T-helper 9 cell (primary cell): ENCODE data around the gene SLC17A7.

ENCODE experiments used
- DNase-seq: peaks from one replicate; pipeline ENCODE4 v3.0.0-alpha.2; 2020

The SLC17A7 gene

GRCh38 chr19:49443366-49444099 is 2.2 kb upstream of the SLC17A7 start:
- peak; percentile 93 for DNase-seq

- peak; percentile 43 for DNase-seq
These were observed 1.5 kb upstream of the SLC17A7 start for GRCh38 chr19:49442771-49443365.

DNA sequence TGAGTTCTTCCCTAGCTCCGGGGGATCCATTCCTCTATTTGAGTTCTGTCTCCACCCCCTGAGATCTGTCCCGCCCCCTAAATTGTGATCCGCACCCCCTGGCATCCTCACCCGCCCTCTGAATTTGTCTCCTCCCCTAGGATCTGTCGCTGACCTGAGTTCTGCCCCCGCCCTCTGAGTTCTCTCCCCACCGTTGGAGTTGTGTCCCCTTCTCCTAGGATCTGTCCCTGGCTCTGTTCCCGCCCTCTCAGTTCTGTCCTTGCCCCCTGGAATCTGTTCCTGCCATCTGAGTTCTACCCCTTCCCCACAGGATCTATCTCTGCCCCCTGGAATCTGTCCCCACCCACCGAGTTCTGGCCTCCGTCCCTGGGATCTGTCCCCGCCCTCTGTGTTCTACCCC is 1.0 kb upstream of the SLC17A7 start:
- DNase-seq = no peak

DNA sequence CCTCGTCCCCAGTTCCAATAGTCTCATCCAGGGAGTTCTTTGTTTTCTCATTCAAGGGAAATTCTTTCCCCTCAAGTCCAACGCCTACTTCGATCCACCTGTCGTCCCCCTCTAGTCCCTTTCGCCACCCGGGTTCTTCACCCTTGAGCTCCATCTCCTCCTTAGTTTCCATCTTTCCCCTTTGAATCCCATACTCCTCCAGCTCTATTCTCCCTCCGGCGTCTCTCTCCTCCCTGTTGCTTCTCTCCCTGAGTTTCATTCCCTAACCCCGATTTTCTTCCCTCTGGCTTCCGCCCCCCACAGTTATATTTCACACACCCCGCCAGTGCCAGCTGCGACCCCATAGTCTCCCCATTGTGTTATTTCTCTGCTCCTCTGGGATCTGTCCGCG is 628 bp upstream of the SLC17A7 start:
- DNase-seq = no peak

DNA sequence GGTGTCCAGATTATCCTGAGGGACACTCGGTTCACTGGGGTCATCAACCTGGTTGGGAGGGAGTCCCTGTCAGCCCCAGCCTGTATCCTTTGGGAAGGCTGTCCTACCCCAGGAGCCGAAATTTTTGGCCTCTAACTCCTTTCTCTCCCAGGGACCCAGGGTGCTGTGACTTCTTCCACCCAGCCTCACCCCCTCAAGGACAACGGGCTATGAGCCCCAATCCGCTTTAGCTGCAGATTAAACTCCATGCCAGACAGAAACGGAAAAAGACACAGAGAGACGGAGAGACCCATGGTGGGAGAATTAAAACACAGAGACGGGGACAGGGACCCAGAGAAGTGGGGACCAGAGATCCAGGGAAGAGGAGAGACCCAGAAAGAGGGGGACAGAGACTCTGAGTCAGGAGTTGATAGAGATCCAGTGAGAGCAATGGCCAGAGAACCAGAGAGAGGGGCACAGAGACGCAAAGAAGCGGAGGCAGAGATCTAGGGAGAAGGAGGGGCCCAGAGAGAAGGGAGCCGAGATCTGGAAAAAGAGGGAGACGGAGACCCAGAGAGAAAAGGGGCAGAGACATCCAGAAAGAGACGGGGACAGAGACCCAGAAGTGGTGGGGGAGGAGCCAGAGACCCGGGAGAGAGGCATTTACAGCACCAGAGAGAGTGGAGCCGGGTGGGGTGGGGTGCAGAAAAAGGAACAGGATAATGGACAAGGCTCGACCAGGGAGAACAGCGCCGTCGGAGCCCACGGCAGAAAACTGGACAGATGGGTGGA is 703 bp downstream of the SLC17A7 start:
- no peak for DNase-seq

DNA sequence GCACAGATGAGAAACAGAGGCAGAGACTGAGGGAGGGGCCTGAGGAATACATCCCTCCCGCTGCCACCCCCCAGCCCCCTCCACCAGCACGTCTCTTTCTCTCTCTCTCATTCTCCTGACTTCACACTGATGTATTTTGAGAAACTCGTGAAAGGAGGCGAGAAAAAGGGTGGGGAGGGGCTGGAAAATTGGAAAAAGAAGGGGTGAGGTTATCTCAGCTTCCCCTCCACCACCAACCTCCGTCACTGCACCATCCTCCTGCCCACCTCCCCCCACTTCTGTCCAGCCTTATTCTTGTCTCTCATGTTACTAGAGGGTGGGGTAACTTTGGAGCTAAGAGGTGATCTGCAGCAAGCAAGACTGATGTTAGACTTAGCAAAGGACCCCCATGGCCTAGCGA is 1.5 kb downstream of the SLC17A7 start:
- DNase-seq = no peak

GRCh38 chr19:49438261-49438660 is 3.1 kb downstream of the SLC17A7 start:
- no peak for DNase-seq

- no peak for DNase-seq
These were observed 4.1 kb downstream of the SLC17A7 start for GRCh38 chr19:49437231-49437630.

GRCh38 chr19:49436381-49437017 is 4.8 kb downstream of the SLC17A7 start:
- DNase-seq = no peak

DNA sequence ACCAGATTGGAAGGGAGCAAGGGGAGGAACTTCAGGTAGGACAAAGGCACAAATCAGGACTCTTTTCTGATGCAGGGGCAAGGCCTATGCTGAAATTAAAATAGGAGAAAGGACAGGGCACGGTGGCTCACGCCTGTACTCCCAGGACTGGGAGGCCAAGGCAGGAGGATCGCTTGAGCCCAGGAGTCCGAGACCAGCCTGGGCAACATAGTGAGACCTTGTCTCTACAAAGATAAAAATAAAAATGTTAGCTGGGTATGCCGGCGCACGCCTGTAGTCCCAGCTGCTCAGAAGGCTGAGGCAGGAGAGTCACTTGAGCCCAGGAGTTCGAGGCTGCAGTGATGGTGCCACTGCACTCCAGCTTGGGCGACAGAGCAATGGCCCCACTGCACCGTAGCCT is 5.7 kb downstream of the SLC17A7 start:
- DNase-seq = no peak

DNA sequence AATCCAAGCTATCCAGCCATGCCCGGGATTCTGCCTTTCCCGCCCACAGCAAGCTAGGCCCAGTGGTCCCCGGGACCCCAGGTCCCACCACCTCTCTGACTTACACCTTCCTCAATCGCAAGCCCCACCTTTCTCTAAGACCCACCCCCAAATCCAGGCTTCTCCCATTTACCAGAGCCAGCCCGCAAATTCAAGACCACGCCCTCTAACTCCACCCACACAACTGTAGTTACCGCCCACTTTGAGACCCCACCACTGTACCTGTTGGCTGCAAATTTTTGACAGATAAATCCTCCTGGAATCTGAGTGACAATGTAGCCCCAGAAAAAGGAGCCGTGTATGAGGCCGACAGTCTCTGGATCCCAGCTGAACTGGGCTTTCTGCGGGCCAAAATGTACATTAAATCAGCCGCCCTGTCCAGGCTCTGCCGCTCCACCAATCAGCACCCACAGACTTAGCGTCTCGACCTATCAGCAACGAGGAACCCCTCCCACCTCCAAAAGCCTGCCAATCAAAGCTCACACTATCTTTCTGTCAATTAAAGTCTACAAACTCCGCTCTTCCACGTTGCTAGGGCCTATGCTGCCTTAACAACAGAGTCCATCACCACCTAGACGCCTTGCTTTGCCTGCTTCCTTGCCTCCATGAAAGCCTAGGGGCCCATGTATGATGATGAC is 6.3 kb downstream of the SLC17A7 start:
- DNase-seq = no peak

DNA sequence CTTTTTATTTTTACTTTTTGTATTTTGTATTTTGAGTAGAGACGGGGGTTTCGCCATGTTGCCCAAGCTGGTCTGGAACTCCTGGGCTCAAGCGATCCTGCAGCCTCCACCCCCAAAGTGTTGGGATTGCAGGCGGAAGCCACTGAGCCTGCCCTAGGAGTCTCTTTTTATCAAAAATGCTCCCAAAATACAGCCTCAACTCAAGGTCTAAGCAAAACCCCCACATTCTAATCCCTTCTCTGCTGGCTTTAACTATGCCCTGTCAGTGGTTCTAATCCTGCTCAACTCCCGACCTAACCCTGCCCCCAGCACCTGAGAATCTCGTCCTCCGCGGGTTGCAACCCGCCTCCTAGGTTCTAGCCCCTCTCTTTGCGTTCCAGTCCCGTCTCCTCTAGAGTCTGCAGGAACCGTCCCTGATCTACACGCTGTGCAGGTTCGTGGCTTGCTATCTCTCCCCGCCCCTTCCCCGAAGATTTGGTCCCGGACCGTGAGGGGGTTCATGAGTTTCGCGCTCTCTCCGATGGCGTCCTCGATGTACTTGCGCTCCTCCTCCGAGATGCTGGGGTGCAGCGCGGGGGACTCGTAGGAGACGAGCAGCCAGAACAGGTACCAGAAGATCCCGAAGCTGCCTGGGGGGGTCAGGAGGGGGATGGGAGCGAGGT is 8.0 kb downstream of the SLC17A7 start:
- DNase-seq = no peak

GRCh38 chr19:49432141-49433073 is 8.9 kb downstream of the SLC17A7 start:
- no peak for DNase-seq

DNA sequence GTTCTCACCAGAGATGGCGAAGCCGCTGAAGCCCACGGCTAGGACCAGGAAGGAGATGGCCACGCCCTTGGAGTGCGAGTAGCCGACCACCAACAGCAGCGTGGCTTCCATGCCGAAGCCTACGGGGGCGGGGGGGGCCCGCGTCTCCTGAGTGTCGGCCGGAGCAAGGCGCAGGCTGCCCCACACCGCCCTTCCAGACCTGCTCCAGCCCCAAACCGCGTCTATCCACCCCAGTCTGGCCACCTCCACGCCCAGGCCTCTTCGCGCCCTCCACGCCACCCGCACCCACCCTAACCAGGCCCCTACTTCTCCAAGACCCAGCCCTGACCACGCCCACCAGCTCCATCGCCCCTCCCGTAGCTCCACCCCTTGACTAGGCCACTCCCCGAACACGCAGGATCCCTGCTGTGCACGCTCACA is 10.0 kb downstream of the SLC17A7 start:
- DNase-seq = no peak

DNA sequence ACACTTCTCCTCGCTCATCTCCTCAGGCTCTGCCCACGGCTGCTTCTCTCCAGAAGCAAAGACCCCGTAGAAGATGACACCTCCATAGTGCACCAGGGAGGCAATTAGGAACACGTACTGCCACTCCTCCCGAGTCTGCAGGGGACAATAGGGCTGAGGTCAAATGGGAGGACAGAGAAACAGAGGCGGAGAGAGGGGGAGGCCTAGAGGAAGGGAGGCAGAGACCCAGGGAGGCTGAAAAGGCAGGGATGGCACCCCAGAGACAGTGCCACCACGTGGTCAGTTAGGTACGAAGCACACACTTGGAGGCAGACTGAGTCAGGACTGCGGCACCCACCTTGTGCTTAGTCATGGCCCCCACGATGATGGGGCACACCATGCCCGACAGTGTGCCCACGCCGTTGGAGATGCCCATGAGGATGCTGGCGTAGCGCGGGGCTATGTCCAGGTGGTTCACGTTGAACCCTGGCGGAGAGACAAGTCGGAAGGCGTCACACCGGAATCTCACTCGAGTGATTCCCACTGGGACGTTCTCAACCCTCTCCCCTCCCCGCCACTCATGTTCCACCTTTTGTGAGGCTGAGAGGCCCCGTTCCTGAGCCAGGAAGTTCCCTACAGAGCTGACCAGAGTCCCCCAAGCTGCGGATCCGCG is 10.5 kb downstream of the SLC17A7 start:
- no peak for DNase-seq

- DNase-seq = no peak
These were observed 11.1 kb downstream of the SLC17A7 start for GRCh38 chr19:49430172-49430677.

DNA sequence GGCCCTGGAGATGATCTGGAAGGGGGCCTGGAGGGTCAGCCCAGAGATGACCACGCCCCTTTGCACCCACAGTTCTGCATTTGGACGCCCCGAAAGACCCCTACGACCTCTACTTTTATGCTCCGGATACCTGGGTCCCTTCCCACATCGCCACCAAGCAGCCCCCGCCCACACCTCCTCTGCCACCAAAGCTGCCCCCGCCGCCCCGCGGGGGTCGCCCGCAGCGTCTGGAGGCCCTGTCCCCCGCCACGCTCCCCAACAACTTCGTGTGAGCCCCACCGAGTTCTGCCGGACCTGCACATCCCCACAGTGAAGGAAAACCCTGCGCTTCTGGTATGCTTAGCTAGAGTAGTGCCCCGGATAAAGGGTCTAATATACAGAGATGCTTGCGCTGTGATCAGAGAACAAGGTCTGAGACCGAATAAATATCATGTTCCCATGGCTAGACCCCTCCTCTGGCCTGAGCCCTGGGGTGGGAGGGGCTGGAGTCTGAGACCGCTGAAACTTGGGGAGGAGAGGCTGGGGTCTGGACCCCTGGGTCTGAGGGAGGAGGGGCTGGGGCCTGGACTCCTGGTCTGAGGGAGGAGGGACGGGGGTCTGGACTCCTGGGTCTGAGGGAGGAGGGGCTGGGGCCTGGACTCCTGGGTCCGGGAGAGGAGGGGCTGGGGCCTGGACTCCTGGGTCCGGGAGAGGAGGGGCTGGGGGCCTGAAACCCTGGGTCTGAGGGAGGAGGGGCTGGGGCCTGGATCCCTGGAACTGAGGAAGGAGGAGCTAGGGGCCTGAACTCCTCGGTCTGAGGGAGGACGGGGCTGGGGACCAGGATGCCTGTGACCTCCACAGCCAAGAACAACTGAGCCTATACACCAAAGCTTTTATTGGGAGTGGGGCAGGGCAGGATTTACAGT is 12.5 kb downstream of the SLC17A7 start:
- DNase-seq = no peak

GRCh38 chr19:49427855-49428546 is 13.3 kb downstream of the SLC17A7 start:
- no peak for DNase-seq

GRCh38 chr19:49427339-49427738 is 14.0 kb downstream of the SLC17A7 start:
- DNase-seq = no peak
